ENCODE results near the gene SLC41A3. TPM values are rescaled to one million over a fixed set of nuclear protein-coding genes. Genes with fewer than 3 reads are reported as not detected.
A peak's percentile ranks its signal among the peaks of the same experiment; 100 is the strongest.

Gene SLC41A3
- total RNA-seq, 4 donors from 2014 or later = 36.1 to 54.8 (median 46.3) TPM

DNA sequence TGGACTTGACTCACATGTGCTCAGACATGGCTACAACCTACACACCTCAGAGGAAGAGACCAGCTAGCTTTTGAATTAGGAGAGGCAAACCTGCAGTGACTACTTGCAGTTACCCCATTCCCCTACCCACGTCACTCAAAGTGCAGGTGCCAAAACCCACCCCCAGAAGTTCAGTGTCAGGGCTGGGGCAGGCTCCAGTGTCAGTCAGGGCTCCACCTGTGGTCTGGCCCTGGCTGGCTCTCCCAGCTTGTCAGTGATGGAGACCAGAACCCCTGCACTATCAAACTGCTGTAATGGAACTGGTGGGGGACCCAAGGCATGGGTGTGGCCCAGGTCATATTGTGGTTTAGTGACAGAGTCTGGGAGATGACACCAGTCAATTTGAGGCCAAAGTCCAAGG lies 32.6 kb upstream of the SLC41A3 start:
- no peak for TF ChIP-seq EP300 (IDR thresholded peaks at IDR 0.05)
- Histone ChIP-seq H3K9me3 (no peaks in the 10 kb centered on the region), H3K4me3 (no peak overlapping the region), H3K4me1 (no peaks in the 10 kb centered on the region), H3K36me3 (no peaks in the 10 kb centered on the region), H3K27me3 (no peaks in the 10 kb centered on the region), H3K27ac (no peak overlapping the region)
- whole genome bisulfite sequencing, 2 donors = 67% methylated on average over 1 of the region's 1 CpG
- no peak for DNase-seq (ENCODE audit: low spot score in 2 of 2)

DNA sequence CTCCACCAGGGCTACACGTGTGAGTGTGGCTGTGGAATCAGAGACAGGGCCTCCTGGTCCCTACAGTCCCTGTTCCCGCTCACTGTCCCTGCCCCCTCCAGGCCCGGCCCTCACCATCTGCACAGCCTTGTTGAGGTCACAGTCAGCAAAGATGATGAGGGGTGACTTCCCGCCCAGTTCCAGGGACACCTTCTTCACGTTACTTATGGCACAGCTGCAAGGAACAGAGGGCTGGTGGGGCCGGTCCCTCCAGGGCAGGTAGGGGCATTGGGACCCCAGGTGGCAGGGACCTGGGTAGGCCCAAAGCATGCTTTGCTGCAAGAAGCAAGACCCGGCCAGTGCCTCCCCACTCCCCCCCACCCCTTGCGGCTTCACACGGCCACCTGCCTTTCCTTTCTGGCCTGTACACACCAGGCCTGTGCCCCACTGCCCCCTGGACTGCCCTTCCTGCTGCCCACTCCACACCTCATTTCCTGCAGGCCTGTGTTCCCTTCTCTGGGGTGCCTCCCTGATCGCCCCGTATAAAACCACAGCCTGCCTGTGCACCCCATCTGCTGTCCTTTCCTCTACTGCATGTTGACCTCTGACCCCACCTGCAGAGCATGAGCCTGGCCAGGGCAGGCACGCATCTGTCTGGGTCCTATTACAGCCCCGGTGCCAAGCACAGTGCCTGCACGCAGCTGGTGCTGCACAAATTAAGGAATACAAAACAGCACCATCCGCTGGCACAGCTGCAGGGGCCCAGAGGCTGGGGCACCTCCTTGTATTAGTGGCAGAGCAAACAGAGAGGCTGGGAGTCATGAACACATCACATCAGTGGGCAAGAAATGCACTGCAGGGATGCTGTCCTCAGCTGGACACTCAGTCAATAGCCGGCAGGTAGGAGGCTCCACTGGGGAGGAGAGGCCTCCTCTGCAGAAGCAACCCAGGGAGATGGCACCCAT lies 30.8 kb upstream of the SLC41A3 start:
- no peaks in the 10 kb centered on the region for H3K9me3 ChIP-seq
- H3K27ac ChIP-seq = no peak overlapping the region
- no peaks in the 10 kb centered on the region for H3K4me1 ChIP-seq
- TF ChIP-seq, protein P1, sequence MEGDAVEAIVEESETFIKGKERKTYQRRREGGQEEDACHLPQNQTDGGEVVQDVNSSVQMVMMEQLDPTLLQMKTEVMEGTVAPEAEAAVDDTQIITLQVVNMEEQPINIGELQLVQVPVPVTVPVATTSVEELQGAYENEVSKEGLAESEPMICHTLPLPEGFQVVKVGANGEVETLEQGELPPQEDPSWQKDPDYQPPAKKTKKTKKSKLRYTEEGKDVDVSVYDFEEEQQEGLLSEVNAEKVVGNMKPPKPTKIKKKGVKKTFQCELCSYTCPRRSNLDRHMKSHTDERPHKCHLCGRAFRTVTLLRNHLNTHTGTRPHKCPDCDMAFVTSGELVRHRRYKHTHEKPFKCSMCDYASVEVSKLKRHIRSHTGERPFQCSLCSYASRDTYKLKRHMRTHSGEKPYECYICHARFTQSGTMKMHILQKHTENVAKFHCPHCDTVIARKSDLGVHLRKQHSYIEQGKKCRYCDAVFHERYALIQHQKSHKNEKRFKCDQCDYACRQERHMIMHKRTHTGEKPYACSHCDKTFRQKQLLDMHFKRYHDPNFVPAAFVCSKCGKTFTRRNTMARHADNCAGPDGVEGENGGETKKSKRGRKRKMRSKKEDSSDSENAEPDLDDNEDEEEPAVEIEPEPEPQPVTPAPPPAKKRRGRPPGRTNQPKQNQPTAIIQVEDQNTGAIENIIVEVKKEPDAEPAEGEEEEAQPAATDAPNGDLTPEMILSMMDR (IDR thresholded peaks at IDR 0.05) = no peak
- 88 to 91% methylated on average over 16 of the region's 16 CpGs for WGBS, 2 donors
- no peaks in the 10 kb centered on the region for H3K36me3 ChIP-seq
- no peaks in the 10 kb centered on the region for H3K27me3 ChIP-seq
- no peak for DNase-seq (ENCODE audit: low spot score in 2 of 2)
- no peak overlapping the region for H3K4me3 ChIP-seq

DNA sequence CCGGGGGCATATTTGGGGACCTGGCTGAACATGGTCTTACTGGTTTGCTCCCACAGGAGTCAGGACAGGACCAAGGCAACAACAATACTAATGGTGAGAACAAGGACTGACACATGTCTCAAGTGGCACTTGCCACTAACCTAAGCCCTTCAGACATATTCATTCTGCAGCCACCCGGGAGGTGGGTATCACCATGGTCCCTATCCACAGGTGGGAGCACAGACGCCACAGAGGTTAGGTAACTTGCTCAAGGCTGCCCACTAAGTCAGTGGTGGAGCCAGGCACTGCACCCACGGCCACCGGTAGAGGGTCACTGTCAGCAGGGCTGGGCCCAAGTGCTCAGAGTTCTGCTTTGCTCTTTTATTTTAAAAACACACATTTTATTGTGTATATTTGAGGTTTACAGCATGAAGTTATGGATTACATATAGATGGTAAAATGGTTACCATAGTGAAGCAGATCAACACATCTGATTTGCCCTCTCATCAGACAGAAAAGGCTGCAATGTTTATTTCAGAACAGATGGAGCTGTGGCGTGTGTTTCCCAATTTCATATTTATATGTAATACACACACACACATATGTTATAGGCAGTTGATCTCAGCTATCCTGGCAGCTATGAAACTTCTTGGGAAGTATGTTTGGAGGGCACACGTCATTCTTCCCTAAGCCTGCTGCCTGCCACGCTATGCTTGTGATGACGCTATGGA lies 30.0 kb upstream of the SLC41A3 start:
- no peak for DNase-seq (ENCODE audit: low spot score in 2 of 2)
- TF ChIP-seq POLR2A (IDR thresholded peaks at IDR 0.05) = no peak
- TF ChIP-seq, protein P1 (IDR thresholded peaks at IDR 0.05) = peak in 1 of 5 experiments; percentile 8
- Histone ChIP-seq H3K4me3 (no peak overlapping the region), H3K27me3 (no peaks in the 10 kb centered on the region), H3K9me3 (no peaks in the 10 kb centered on the region), H3K27ac (no peak overlapping the region), H3K4me1 (no peaks in the 10 kb centered on the region), H3K36me3 (no peaks in the 10 kb centered on the region)
- WGBS, 2 donors = 77 to 81% methylated on average over 9 of the region's 9 CpGs

DNA sequence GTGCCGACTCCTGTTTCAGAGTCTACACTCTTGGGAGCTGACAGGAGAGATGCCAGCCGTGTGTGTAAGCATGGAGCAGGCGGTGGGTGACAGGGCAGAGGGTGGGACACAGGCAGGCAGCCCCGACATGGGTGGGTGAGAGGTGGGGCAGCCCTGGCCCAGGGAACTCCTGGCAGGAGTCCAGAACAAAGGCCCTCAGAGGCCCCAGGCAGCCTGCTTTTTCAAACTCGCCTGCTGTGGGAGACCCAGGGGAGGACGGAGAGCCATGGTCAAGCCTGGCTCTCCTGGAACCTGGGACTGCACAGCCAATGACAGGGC lies 29.3 kb upstream of the SLC41A3 start:
- no peak for TF ChIP-seq EP300 (IDR thresholded peaks at IDR 0.05)
- TF ChIP-seq POLR2A (IDR thresholded peaks at IDR 0.05) = no peak
- TF ChIP-seq, protein P1 (IDR thresholded peaks at IDR 0.05) = no peak

DNA sequence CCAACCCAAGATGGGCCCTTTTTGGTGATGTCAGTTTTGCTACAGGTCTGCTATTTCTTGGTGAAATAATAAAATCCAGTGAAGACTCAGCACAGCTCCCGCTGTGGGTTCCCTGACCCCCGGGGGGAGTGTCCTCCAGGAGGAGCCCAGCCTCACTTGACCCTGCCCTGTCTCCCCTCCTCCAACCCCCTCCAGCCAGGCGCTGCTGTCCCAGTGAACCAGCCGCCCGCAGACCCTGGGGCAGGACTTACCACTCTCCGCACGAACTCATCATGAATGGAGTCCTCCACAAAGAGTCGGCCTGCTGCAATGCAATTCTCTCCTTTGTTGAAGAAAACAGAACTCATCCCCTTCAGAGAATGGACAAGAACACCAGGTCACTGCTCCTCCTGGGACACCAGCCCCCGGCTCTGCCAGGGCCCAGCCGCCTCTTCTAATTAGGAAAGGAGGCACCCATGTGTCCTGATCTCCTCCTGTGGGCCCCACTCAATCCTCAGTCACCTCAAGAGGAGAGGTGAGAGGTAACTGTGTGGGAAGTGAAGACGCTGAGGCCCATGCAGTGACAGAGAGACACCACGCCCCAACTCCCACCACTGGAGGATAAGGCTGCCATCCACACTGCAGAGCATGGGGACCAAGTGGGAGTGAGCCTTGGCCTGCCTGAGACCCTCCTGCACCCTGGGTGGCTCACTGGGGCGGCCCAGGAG lies 28.8 kb upstream of the SLC41A3 start:
- no peak overlapping the region for H3K4me3 ChIP-seq
- TF ChIP-seq EP300 (IDR thresholded peaks at IDR 0.05) (no peak), POLR2A (IDR thresholded peaks at IDR 0.05) (no peak)
- TF ChIP-seq, protein P1 (IDR thresholded peaks at IDR 0.05) = no peak
- 77% methylated on average over 13 of the region's 13 CpGs for WGBS, 2 donors
- no peaks in the 10 kb centered on the region for H3K4me1 ChIP-seq
- DNase-seq (ENCODE audit: low spot score in 2 of 2) = no peak
- H3K9me3 ChIP-seq = no peaks in the 10 kb centered on the region
- no peaks in the 10 kb centered on the region for H3K27me3 ChIP-seq
- no peaks in the 10 kb centered on the region for H3K36me3 ChIP-seq
- H3K27ac ChIP-seq = no peak overlapping the region

More for the DNA sequence above, 29.3 kb upstream of the SLC41A3 start:
- Histone ChIP-seq H3K36me3 (no peaks in the 10 kb centered on the region), H3K4me1 (no peaks in the 10 kb centered on the region), H3K4me3 (no peak overlapping the region), H3K27ac (no peak overlapping the region), H3K9me3 (no peaks in the 10 kb centered on the region), H3K27me3 (no peaks in the 10 kb centered on the region)
- WGBS, 2 donors = 52 to 73% methylated on average over 6 of the region's 6 CpGs
- no peak for DNase-seq (ENCODE audit: low spot score in 2 of 2)
